Caki2 (cell line): ENCODE results near the gene HS6ST2. TPM values are rescaled to one million over a fixed set of nuclear protein-coding genes. Genes with fewer than 3 reads are reported as not detected.

ENCODE experiments used
- DNase-seq: peaks from one replicate; pipeline ENCODE4 v3.0.0-alpha.2; 2015; ENCODE audit warnings: low read depth
- in situ Hi-C: cut with HindIII; loops from 2 replicates; pipeline ENCODE4 v1.10.0; 2016; ENCODE audit warnings: low sequenced_read_pairs, low pct_unique_long_range_greater_than_20kb, mixed read lengths
- total RNA-seq: library from RNA; depleted of rRNA; stranded (reverse); fragments of >200 nt; shearing (Covaris generic); gene quantifications from 2 replicates; pipeline ENCODE4 v1.2.3, GENCODE V29; 2014; ENCODE audit warnings: low replicate concordance

Gene HS6ST2
- total RNA-seq, 1 experiment from 2014 or later: 1.1 TPM

DNA sequence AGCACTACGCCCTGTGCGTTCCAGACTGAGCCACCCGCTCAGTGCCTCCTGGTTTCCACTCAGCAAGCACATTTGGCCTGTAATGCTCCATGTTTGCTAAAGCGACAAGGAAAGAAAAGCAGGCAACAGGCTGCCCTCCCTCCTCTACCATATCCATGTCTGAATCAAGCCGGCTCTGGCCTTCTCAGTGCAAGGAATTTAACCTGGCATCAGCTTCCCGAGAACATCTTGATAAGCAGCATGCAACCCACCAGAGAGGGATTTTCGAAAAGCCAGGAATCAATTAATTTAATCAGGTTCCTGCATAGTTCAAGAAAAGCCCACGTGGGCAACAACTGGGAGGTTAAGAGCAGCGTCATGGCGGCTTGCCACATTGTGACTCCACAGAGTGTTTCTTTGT is 228.2 kb downstream of the HS6ST2 start:
- in situ Hi-C loops: no loop called here

GRCh38 chrX:132728296-132728695 is 230.1 kb downstream of the HS6ST2 start:
- in situ Hi-C loops: no loop called here
- no peak for DNase-seq

More for the DNA sequence above, 228.2 kb downstream of the HS6ST2 start:
- no peak for DNase-seq

- no peak for DNase-seq
- in situ Hi-C loops: no loop called here
Observed at GRCh38 chrX:132718431-132718958, 239.9 kb downstream of the HS6ST2 start.

GRCh38 chrX:132716006-132716405 is 242.4 kb downstream of the HS6ST2 start:
- DNase-seq: no peak
- in situ Hi-C loops: no loop called here

- in situ Hi-C loops: no loop called here
- no peak for DNase-seq
Observed at GRCh38 chrX:132714913-132715312, 243.5 kb downstream of the HS6ST2 start.

DNA sequence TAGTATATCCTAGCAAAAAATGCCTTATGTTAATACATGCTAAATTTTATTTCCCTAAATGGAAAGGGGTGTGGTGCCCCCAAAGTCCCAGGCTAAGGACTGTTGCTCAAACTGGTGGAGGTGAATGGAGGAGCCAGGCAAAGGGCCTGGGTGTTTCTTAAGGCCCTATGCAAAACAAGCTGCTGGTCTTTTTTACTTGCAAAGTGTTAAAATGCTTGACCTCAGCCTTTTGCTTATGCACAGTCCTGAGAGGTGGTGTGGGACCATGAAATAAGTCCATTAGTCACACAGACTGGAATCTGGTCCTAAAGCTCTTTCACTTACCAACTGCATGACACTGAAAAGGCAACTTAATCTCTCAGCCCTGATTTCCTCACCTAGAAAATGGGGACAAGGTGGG is 246.1 kb downstream of the HS6ST2 start:
- in situ Hi-C loops: no loop called here
- DNase-seq: no peak

DNA sequence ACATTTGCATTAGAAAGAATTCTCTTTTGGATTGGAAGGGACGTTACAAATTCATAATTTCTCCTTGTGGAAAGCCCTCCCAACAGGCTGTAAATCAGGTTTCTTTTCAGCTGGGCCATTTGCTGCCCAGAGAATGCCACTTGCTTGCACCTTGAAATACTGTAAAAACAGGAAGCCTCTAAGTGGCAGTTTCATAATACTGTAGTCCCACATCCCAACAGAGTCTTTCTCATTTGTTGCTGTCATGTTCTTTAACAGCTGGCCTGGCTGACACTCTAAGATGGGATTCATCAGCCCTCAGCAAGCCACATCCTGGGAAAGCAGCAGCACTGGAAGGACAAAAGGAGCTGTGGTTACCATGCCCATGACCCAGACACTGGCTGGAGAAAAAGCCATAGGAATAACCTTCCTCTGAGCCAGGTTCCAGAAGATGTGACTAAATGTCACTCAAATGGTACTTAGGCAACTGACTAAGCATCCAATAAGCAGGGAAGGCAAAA is 247.7 kb downstream of the HS6ST2 start:
- in situ Hi-C loops: no loop called here
- no peak for DNase-seq

GRCh38 chrX:132708529-132708928 is 249.9 kb downstream of the HS6ST2 start:
- in situ Hi-C loops: no loop called here
- no peak for DNase-seq

DNA sequence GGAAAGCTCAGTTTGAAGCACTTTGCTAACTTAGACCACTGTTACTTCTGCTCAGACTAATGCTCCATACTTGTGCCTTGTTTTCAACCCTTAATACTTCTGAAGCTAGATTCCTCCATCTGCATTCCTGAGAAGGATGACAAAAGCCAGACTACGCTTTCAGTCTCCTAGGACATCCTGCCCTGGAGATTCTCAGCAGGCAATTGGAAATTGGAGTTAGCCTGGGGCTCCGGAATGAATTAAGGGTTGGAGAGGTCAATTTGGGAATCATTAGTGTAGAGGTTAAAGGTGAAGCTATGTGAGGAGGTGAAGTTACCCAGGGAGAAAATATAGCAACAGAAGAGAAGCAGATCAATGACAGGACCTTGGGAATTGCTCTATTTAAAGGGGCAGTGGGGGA is 253.7 kb downstream of the HS6ST2 start:
- in situ Hi-C loops: no loop called here
- DNase-seq: no peak

- in situ Hi-C loops: no loop called here
- DNase-seq: no peak
Observed at GRCh38 chrX:132694382-132694781, 264.0 kb downstream of the HS6ST2 start.

- in situ Hi-C loops: no loop called here
- no peak for DNase-seq
Observed at GRCh38 chrX:132692526-132692925, 265.9 kb downstream of the HS6ST2 start.

DNA sequence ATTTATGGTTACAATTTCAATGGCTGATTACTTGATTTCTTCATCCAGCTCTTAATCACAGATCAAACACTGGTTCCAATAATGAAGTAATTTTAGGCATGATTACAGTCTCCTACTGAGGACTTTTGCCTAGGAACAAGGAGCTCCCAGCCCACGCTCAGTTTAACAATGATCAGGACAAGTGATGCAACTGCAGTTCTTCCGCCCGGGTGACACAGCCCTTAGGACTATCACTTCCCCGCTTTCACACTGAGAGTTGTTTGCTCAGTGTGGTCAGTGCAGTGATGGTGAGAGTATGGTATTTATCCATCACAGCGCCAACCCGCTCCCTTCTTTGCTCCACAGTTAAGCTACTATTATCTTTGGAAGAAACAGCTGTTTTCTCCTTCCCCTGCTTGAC is 266.4 kb downstream of the HS6ST2 start:
- DNase-seq: no peak
- in situ Hi-C loops: no loop called here

DNA sequence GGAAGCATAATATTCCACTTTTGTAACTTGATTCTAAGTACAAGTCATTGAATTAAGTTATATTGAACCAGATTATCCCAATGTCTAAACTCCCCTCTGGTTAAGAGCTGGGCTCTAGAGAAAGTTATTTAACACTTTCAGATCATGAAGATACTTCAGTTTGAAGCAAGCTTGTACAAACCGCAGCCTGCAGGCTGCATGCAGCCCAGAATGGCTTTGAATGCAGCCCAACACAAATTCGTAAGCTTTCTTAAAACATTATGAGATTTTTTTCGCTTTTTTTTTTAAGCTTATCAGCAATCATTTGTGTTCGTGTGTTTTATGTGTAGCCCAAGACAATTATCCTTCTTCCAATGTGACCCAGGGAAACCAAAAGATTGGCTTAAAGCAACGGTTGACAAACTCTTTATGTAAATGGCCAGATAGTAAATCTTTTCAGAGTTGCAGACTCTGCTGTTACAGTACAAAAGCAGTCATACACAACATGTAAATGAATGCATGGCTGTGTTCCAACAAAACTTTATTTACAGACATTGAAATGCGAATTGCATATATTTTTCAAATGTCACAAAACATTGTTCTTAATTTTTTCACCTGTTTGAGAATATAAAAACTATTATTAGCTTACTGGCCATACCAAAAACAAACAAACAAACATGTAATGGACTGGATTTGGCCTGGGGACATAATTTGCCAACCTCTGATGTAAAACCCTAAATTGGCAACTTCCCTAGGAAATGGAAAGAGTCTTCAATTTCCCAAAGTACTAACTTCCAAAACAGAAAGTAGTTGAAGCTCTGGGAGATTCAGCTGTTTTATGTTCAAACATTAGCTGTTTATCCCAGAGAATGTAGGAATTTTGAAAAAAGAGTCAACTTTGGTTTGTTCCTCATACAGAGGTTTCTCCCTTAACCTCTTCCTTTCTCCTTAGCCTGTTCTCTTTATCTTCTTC is 268.5 kb downstream of the HS6ST2 start:
- no peak for DNase-seq
- in situ Hi-C loops: no loop called here

- in situ Hi-C loops: no loop called here
- DNase-seq: no peak
Observed at GRCh38 chrX:132685276-132685675, 273.2 kb downstream of the HS6ST2 start.

- DNase-seq: no peak
- in situ Hi-C loops: no loop called here
Observed at GRCh38 chrX:132677233-132677716, 281.2 kb downstream of the HS6ST2 start.

GRCh38 chrX:132676561-132677186 is 281.8 kb downstream of the HS6ST2 start:
- in situ Hi-C loops: no loop called here
- DNase-seq: no peak

GRCh38 chrX:132676102-132676501 is 282.3 kb downstream of the HS6ST2 start:
- in situ Hi-C loops: no loop called here

GRCh38 chrX:132673331-132673730 is 285.1 kb downstream of the HS6ST2 start:
- no peak for DNase-seq
- in situ Hi-C loops: no loop called here

More at GRCh38 chrX:132676102-132676501, 282.3 kb downstream of the HS6ST2 start:
- DNase-seq: no peak

DNA sequence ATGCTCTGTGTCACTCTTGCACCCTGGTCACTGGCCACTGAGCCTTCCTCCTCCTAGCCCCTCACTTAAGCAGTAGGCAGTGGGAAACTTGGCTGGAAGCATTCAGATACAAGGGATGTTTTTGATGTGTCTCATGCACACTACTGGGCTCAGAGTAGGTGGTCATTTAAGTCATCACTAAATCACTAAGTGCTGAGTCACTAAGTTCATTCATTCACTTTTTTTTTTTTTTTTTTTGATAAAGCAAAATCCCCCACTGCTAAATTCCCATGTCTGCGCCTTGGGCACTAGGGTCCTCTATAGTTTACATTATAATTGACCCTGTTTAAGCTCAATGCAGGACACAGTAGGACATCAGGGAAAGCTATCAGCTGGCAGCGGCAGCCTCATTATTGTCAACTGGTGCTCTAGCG is 287.2 kb downstream of the HS6ST2 start:
- in situ Hi-C loops: no loop called here
- DNase-seq: no peak
